ENCODE results near the gene OPTN. TPM values are rescaled to one million over a fixed set of nuclear protein-coding genes. Genes with fewer than 3 reads are reported as not detected.

The OPTN gene
- total and polyA plus RNA-seq, 4 donors, result 54.3 to 68.5 (median 61.0) TPM

Small RNA genes lying within 50 kb of the gene (small RNA-seq; reads per million reads assigned to genes)
- not detected for gene SNRPGP5 (ENCODE audit: low replicate concordance)

Other genes starting within 250 kb of the OPTN start
- 10 to 100 TPM; 21.2 to 65.1 TPM for gene CCDC3, start 98.5 kb upstream of the OPTN start, total RNA-seq
- 10 to 100 TPM; 46.4 to 51.1 TPM for gene CCDC3, start 98.5 kb upstream of the OPTN start, polyA plus RNA-seq (ENCODE audit: insufficient read length in 2 of 2)
- 1 to 10 TPM; 4.4 to 5.4 TPM for gene MCM10, start 61.4 kb downstream of the OPTN start, total RNA-seq
- 1 to 10 TPM; 5.2 to 5.4 TPM for gene MCM10, start 61.4 kb downstream of the OPTN start, polyA plus RNA-seq (ENCODE audit: insufficient read length in 2 of 2)
- gene UCMA, start 134.2 kb downstream of the OPTN start, total RNA-seq, result under 1 TPM in 1 of 2 donors, not detected in 1; 0.94 TPM
- gene UCMA, start 134.2 kb downstream of the OPTN start, polyA plus RNA-seq (ENCODE audit: insufficient read length in 2 of 2), result under 1 TPM; 0.41 to 0.42 TPM
- 10 to 100 TPM; 23.1 to 29.7 TPM for gene PHYH, start 199.9 kb downstream of the OPTN start, total RNA-seq
- 10 to 100 TPM; 32.9 to 35.9 TPM for gene PHYH, start 199.9 kb downstream of the OPTN start, polyA plus RNA-seq (ENCODE audit: insufficient read length in 2 of 2)
- 10 to 100 TPM; 53.3 to 66.0 TPM for gene SEPHS1, start 248.1 kb downstream of the OPTN start, total RNA-seq
- 100 to 1,000 TPM in 1 of 2 donors, 10 to 100 TPM in 1; 82.4 to 101 TPM for gene SEPHS1, start 248.1 kb downstream of the OPTN start, polyA plus RNA-seq (ENCODE audit: insufficient read length in 2 of 2)

Measured in spinal cord (tissue), 4 donors.